Stimulated activated naive CD4-positive, alpha-beta T cell (primary cell): ENCODE results near the gene EPAS1.
A peak's percentile ranks its signal among the peaks of the same experiment; 100 is the strongest.

Experiments
- DNase-seq, 6 experiments: peaks; one replicate each; lab custom pipeline; 2025; lab: John Stamatoyannopoulos, UW

Gene EPAS1

GRCh38 chr2:46323730-46324129 lies 26.5 kb downstream of the EPAS1 start:
- no peak for DNase-seq

DNA sequence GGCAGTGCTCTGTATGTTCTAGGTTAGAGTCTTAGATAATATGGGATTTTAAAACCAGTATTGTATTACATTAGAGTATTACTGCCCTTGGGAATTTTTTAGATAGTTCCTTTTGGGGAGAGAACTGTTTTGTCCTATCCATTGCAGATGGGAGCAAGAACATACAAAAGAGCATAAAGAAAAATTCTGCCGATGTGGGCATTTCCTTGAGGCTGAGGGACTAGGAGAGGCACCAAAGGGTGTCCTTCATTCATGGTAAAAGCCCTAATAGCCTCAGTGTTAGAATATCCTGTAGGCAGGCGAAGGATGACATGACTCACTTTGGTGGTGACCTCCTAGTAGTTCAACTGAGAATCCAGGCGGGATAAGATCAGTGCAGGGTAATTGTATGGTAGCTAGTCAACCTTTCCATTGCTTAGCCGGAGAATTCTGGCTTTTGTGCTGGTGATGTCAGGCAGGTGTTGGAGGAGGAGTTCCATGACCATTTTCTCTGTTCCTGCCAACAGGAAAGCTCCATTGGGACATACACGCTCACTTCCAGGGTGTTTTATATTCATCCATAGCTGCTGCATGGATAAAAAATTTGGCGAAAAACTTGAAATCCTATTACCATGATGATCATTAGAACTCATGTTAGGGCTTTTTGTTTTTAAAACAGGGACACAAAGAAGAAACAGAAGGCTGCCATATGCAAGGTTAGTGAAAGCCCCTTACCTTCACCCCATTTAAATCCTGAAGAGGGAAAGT lies 28.1 kb downstream of the EPAS1 start:
- DNase-seq = no peak

GRCh38 chr2:46326231-46326980 lies 29.2 kb downstream of the EPAS1 start:
- no peak for DNase-seq

GRCh38 chr2:46327627-46328026 lies 30.4 kb downstream of the EPAS1 start:
- no peak for DNase-seq

- DNase-seq = no peak
These were observed 31.1 kb downstream of the EPAS1 start for GRCh38 chr2:46328291-46328690.

- no peak for DNase-seq
These were observed 31.6 kb downstream of the EPAS1 start for GRCh38 chr2:46328829-46329228.

GRCh38 chr2:46329340-46329739 lies 32.1 kb downstream of the EPAS1 start:
- no peak for DNase-seq

DNA sequence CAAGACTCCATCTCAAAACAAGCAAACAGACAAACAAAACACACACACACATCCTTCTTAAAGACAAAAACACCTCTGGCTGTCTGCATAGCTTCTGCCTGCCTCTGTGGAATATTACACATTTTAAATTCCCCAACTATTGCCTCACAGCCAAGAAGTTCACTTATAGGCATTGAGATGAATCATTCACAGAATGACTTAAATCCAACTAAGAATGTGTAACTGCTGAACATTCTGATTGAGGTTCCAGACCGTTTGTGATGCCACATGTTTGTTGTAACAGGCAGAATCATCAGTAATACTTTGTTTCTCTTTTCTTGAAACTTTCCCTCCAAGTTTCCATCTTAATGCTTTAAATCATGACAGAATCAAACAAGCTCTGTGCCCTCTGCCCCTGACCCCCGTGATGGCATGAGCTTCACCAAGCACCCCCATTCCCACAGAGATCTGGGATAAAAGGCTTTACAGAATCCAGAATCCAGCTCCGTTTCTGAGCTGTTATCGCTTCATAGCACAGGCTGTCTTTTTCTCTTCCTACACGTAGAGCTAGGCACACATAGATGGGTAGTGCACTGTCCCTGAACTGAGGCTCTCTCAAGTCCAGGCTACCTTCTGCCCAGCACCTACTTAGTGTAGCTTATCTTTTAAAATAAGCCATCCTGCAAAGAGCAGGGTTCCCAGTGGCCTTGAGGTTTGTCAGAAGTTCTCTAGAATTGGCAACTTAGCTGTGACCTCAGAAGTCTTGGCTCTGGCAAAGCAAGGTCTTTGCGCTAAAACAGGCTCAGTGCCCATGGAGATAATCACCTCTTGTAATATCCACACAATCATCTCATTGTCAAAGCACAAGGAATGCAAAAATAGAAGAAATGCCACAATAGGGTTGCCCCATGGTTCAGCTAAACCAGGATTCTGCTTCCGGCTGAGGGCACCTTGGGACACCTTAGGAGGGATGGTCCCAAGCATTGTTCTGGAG lies 32.9 kb downstream of the EPAS1 start:
- DNase-seq = no peak

DNA sequence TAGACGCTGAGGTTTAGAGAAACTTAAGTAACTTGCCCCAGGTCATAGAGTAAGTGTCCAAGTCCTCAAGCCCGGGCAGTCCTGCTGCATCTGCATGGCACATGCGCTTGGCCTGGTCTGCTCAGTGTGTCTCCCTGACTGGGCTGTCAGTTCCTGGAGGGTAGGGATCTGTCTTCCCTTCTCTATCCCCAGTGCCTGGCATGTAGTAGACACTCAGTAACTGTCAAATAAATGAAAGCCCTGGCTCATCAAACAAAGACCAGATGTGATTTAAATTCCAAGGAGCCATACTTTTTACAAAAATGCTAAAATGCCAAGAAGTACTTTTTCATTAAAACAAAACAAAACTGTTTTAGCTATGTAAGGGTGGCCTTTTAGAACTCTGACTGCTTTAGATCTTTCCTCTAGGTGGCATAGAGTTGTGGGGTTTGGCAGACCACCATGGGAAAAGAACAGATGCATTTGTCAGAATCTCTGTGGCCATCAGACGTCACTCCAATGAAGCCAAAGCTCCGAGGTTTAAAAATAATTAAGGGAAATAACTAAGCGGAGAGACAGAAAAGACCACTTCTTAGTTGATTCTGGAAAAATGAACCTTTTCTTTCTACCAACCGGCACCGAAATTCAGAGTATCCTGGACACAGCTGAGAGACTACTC lies 34.0 kb downstream of the EPAS1 start:
- DNase-seq = no peak

- no peak for DNase-seq
These were observed 35.6 kb downstream of the EPAS1 start for GRCh38 chr2:46332686-46333281.

DNA sequence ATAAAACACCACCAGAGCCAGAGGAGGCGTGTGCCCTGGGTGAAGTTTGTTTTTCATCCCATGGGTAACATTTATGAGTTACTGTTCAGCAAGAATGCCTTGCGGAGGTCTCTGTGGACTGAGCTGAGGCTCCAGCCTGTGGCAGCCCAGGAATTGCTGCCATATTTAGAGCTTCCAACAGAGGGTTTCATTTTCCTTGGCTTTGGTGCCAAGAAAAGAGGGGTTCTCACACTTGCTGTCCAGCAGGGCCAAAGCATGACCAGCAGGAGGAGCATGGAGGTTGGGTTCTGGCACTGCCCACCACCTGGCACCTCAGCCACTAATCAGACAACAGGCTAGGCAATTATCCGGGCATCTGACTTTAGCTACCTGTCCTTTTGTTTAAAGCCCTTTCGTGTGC lies 36.7 kb downstream of the EPAS1 start:
- no peak for DNase-seq

DNA sequence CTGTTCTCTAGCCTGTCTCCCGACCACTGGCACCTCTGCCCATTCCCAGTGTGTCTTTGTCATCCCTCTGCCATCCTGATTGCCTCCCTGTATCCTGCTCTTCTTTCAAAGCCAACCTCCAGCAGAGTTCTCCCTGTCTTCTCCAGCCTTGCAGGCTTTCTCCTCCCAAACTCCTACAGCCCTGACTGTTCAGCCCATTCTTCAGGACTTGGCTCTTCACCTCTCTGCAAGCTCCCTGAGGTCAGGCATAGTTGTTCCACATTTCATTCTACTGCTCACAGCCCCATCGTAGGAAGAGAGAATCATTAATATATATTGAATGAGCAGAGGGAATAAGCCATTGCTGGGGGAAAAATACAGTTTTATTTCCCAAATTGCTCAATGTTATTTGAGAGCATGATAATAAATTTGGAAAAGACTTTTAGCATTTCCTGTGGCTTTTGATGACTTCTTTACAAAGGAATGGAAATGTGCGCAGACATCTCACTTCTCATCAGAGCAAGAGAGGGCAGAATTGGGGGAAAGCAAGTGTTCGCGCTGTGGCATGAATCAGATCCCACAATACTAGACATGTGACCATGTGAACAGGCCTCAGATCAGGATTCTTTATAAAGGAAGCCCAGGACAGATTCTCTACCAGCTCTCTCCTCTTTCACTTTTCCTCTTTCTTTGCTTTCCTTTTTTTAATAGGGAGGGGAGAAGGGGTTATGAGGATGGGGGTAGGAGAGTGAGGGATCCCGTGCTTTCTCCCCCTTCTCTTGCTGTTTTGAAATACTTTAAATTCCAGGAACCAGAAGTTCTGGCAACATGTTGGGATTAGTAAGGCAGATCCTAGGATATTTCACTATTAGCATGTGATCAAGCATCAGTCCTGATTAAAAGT lies 37.4 kb downstream of the EPAS1 start:
- no peak for DNase-seq

GRCh38 chr2:46335391-46336282 lies 38.4 kb downstream of the EPAS1 start:
- no peak for DNase-seq

- DNase-seq = no peak
These were observed 39.2 kb downstream of the EPAS1 start for GRCh38 chr2:46336283-46336959.

DNA sequence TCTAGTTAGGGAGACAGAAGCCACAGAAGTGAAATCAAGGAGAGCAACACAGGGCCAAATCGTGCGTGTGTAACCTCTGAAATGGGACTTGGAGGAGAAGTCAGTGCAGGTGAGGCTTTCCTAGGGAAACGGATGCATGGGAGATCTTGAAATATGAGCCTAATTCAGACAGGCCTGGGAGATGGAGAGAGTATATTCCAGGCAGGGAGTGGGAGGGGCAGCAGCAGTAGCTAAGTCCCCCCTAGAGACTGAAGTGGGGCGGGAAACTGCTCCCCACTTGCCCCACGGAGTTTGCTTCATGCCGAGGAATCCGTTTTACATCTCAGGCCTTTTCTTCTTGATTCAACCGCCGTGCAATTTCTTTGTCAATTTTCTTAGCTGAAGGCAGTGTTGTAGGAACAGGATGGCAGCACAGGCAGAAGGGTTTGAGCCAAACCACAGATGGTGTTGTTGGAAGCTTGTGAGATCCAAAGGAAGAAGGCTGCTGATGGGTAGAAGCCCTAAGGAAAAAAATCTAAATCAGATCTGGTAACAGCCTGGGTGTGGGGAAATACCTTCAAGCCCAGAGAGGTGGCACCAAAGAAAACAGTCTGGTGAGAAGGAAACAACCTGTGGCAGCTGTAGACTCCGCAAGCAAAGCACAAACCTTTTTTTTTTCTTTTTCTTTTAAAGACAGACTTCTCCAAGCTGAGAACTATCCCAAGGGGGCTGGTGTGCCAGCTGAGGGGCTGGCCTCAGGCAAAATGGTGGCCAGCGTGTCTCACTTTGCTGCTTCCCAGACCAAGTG lies 40.2 kb downstream of the EPAS1 start:
- DNase-seq = peak in 2 of 6 experiments; percentile 41 to 47

DNA sequence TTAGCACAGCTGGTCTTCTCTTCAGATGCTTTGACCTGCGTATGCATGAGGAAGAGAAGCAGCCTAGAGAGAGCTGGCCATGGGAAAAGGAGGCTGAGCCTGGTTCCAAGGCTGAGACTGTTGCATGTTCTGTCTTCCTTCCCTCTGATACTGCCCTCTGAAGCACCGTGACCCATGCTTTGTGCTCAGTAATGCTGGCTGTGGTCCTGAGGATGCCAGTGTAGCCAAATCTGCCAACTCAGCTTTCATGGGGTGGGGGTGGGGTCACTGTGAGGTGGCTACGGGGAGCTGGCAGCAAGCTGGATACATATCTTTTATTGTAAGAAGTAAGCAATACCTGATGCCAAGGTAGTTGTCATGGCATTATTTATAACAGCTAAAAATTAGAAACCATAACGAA lies 41.5 kb downstream of the EPAS1 start:
- no peak for DNase-seq

DNA sequence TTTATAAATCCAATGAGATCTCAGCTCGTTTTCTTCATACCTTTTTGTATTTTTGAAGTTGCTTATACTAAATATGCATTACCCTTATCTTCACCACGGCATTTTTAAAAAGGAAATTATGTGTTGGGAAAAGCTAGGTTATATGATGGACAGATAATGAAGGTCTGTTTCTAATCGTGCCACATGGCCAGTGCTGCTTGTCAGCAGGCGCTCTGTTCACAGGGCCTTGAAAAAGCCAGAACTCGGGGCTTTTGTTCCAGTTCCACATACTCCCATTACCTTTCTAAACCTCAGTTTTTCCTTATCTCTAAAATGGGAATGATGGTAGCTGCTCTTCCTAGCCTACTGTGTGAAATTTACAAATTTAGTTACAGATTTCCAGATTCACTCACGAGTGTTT lies 42.0 kb downstream of the EPAS1 start:
- no peak for DNase-seq
